Measurements from ENCODE around the gene BMF.
"Not testable (repeated sequence)": the region's sequence is repeated elsewhere in the genome, so short reads cannot be mapped to it uniquely, and the experiment has no call there.

BMF gene

GRCh38 chr15:40108855-40109735 is at the start of gene BMF:
BMF (minus strand) TSS chr15:40108879; CDS start chr15:40106086, 2,793 bp downstream.
- DNase-seq = peak; percentile 97

- DNase-seq = no peak
Measured at GRCh38 chr15:40157778-40158447, 49.2 kb upstream of the BMF start.

- DNase-seq = no peak
Measured at GRCh38 chr15:40155270-40155910, 46.7 kb upstream of the BMF start.

- DNase-seq = not testable (repeated sequence)
Measured at GRCh38 chr15:40154821-40155220, 46.1 kb upstream of the BMF start.

GRCh38 chr15:40151991-40152390 is 43.3 kb upstream of the BMF start:
- no peak for DNase-seq

- no peak for DNase-seq
Measured at GRCh38 chr15:40151499-40151898, 42.8 kb upstream of the BMF start.

GRCh38 chr15:40150163-40150925 is 41.7 kb upstream of the BMF start:
- no peak for DNase-seq

- no peak for DNase-seq
Measured at GRCh38 chr15:40149339-40149738, 40.7 kb upstream of the BMF start.

GRCh38 chr15:40146037-40146436 is 37.4 kb upstream of the BMF start:
- no peak for DNase-seq

GRCh38 chr15:40142428-40142827 is 33.7 kb upstream of the BMF start:
- DNase-seq = no peak

- DNase-seq = not testable (repeated sequence)
Measured at GRCh38 chr15:40138201-40138570, 29.5 kb upstream of the BMF start.

GRCh38 chr15:40137303-40138200 is 28.9 kb upstream of the BMF start:
- no peak for DNase-seq

GRCh38 chr15:40136470-40137302 is 28.0 kb upstream of the BMF start:
- no peak for DNase-seq

- not testable (repeated sequence) for DNase-seq
Measured at GRCh38 chr15:40135846-40136450, 27.3 kb upstream of the BMF start.

GRCh38 chr15:40134885-40135284 is 26.2 kb upstream of the BMF start:
- DNase-seq = no peak

- DNase-seq = no peak
Measured at GRCh38 chr15:40133544-40133943, 24.9 kb upstream of the BMF start.

- DNase-seq = no peak
Measured at GRCh38 chr15:40130799-40131502, 22.3 kb upstream of the BMF start.

GRCh38 chr15:40130118-40130517 is 21.4 kb upstream of the BMF start:
- DNase-seq = no peak

GRCh38 chr15:40128766-40129660 is 20.3 kb upstream of the BMF start:
- no peak for DNase-seq

Measured in CD4-positive, alpha-beta T cell treated with Interleukin-17A for 1 hour (primary cell).